ENCODE measurements around the gene SLC6A4. TPM values are rescaled to one million over a fixed set of nuclear protein-coding genes. Genes with fewer than 3 reads are reported as not detected.

SLC6A4 gene
- total and polyA plus RNA-seq, 10 of the 15 experiments (the other 5 are each of a cell fraction or from before 2014, with no cell fraction given), result 5.3 to 20.6 (median 10.1) TPM

GRCh38 chr17:30256756-30257506 is 21.4 kb upstream of the SLC6A4 start:
- no TSS peak for BruUV-seq (replicated peaks)
- in situ Hi-C loops (cut with MboI), result no loop called here
- H3K79me2 ChIP-seq (ENCODE audit: control insufficient read depth, insufficient read depth, low read length), result no peaks in the 10 kb centered on the region
- H2AFZ ChIP-seq (ENCODE audit: control insufficient read depth, low read depth, low read length), result no peak overlapping the region
- TF ChIP-seq NFIC (IDR thresholded peaks at IDR 0.05; ENCODE audit: low read depth, low read length), result no peak
- TF ChIP-seq ZNF687 (IDR thresholded peaks at IDR 0.05), result no peak
- no peak for TF ChIP-seq NFYB (IDR thresholded peaks at IDR 0.05; ENCODE audit: insufficient read depth, low read depth, low read length)
- no peak for TF ChIP-seq MYC (IDR thresholded peaks at IDR 0.05; ENCODE audit: insufficient read depth, insufficient read length, insufficient replicate concordance, low read length, severe bottlenecking)
- TF ChIP-seq SMARCA5 (IDR thresholded peaks at IDR 0.05), result no peak
- TF ChIP-seq, protein P1, sequence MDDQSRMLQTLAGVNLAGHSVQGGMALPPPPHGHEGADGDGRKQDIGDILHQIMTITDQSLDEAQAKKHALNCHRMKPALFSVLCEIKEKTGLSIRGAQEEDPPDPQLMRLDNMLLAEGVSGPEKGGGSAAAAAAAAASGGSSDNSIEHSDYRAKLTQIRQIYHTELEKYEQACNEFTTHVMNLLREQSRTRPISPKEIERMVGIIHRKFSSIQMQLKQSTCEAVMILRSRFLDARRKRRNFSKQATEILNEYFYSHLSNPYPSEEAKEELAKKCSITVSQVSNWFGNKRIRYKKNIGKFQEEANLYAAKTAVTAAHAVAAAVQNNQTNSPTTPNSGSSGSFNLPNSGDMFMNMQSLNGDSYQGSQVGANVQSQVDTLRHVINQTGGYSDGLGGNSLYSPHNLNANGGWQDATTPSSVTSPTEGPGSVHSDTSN (IDR thresholded peaks at IDR 0.05; ENCODE audit: insufficient replicate concordance, low read depth, low read length), result no peak
- TF ChIP-seq RAD51 (IDR thresholded peaks at IDR 0.05), result no peak
- no peak for TF ChIP-seq POLR2A (IDR thresholded peaks at IDR 0.05; ENCODE audit: low read depth, low read length)
- TF ChIP-seq CEBPB (IDR thresholded peaks at IDR 0.05; ENCODE audit: borderline replicate concordance in 1 of 2, low read depth in 2 of 2, low read length in 2 of 2), result no peak
- no peak for TF ChIP-seq BACH1 (IDR thresholded peaks at IDR 0.05; ENCODE audit: borderline replicate concordance)
- no peak for TF ChIP-seq IRF4 (IDR thresholded peaks at IDR 0.05; ENCODE audit: low read depth, low read length)
- TF ChIP-seq IKZF1 (conservative IDR thresholded peaks at IDR 0.05), result no peak
- TF ChIP-seq CBFB (IDR thresholded peaks at IDR 0.05; ENCODE audit: low read depth), result no peak
- TF ChIP-seq BHLHE40 (IDR thresholded peaks at IDR 0.05; ENCODE audit: borderline replicate concordance in 1 of 2, low read depth in 2 of 2, low read length in 1 of 2), result no peak
- no peak for TF ChIP-seq ZNF24 (IDR thresholded peaks at IDR 0.05)
- no peak for TF ChIP-seq KLF5 (IDR thresholded peaks at IDR 0.05; ENCODE audit: partially characterized antibody)
- no peak for TF ChIP-seq SIX5 (IDR thresholded peaks at IDR 0.05; ENCODE audit: low read depth, low read length, severe bottlenecking)
- ChIA-PET POLR2A (no interaction called here), SMC1A (ENCODE audit: uncharacterized antibody, unreplicated experiment) (interaction anchor here (0.8 to 1.2 kb wide), 8 partner anchors 21 to 152 kb away, joined by 3 to 4 read pairs (median 3); partner anchors contain the start of genes SLC6A4 and TMIGD1), RAD21 (ENCODE audit: unreplicated experiment) (interaction anchor here (0.8 to 1.1 kb wide), 2 partner anchors 50 to 152 kb away, joined by 3 to 4 read pairs; no protein-coding TSS in a partner anchor), CTCF (interaction anchor here (0.6 to 2.2 kb wide), 6 partner anchors 13 to 132 kb away, joined by 3 to 12 read pairs (median 3); no protein-coding TSS in a partner anchor)
- no peaks in the 10 kb centered on the region for H3K27me3 ChIP-seq (replicated peaks in 1 of 2; ENCODE audit: control insufficient read depth in 2 of 2, insufficient read depth in 2 of 2, low read length in 1 of 2)
- H3K9ac ChIP-seq (ENCODE audit: control insufficient read depth, insufficient read depth, low read length), result no peak overlapping the region
- 84% methylated on average over 5 of the region's 5 CpGs for WGBS (ENCODE audit: insufficient coverage, insufficient replicate concordance, low lambda C conversion rate, missing lambda C conversion rate)
- no peaks in the 10 kb centered on the region for H3K4me1 ChIP-seq (ENCODE audit: control insufficient read depth, insufficient read depth, low read length)
- ATAC-seq, result no peak
- H4K20me1 ChIP-seq (ENCODE audit: control insufficient read depth, insufficient read depth), result no peaks in the 10 kb centered on the region
- H3K36me3 ChIP-seq (ENCODE audit: control insufficient read depth in 2 of 2, insufficient read depth in 2 of 2, low read length in 1 of 2), result peaks cover 5 to 16% of the 10 kb centered on the region in 2 experiments
- no peak for DNase-seq (ENCODE audit: low read depth, low spot score)
- no peak for FAIRE-seq
- intact Hi-C loops (cut with micrococcal nuclease; ENCODE audit: unreplicated experiment), result no loop called here
- H3K9me3 ChIP-seq (replicated peaks; ENCODE audit: control insufficient read depth, insufficient read depth, low read length), result no peaks in the 10 kb centered on the region
- H3K4me2 ChIP-seq (ENCODE audit: control insufficient read depth, insufficient read depth), result no peak overlapping the region
- no peak overlapping the region for H3K4me3 ChIP-seq
- no peak overlapping the region for H3K27ac ChIP-seq (ENCODE audit: control insufficient read depth, insufficient read depth)
